Measurements from ENCODE around the gene CCSER1.
"Not testable (repeated sequence)": the region's sequence is repeated elsewhere in the genome, so short reads cannot be mapped to it uniquely, and the experiment has no call there.

The CCSER1 gene

GRCh38 chr4:90889171-90889570, 762.0 kb downstream of the CCSER1 start:
- no peaks in the 10 kb centered on the region for H3K4me1 ChIP-seq (ENCODE audit: control insufficient read depth, insufficient read depth, low read length, poor library complexity, severe bottlenecking)
- no peak overlapping the region for H3K4me3 ChIP-seq (ENCODE audit: extremely low read depth, insufficient read depth, low read length, poor library complexity, severe bottlenecking)
- WGBS, 2 experiments (ENCODE audit: insufficient coverage in 2 of 2): no CpG with 5 or more reads among the region's 2 CpGs
- no peaks in the 10 kb centered on the region for H3K9me3 ChIP-seq (ENCODE audit: control insufficient read depth, low read length)
- no peaks in the 10 kb centered on the region for H3K36me3 ChIP-seq (ENCODE audit: control insufficient read depth, insufficient read depth, low read length)
- H3K27ac ChIP-seq (ENCODE audit: low read depth, low read length, severe bottlenecking): no peak overlapping the region

- not testable (repeated sequence) for H3K4me3 ChIP-seq (ENCODE audit: extremely low read depth, insufficient read depth, low read length, poor library complexity, severe bottlenecking); H3K9me3 ChIP-seq (ENCODE audit: control insufficient read depth, low read length); H3K27ac ChIP-seq (ENCODE audit: low read depth, low read length, severe bottlenecking); H3K36me3 ChIP-seq (ENCODE audit: control insufficient read depth, insufficient read depth, low read length); H3K4me1 ChIP-seq (ENCODE audit: control insufficient read depth, insufficient read depth, low read length, poor library complexity, severe bottlenecking)
- WGBS, 2 experiments (ENCODE audit: insufficient coverage in 2 of 2): 86 to 89% methylated on average over 1 of the region's 1 CpG
These were observed 776.2 kb downstream of the CCSER1 start for GRCh38 chr4:90903413-90903812.

GRCh38 chr4:90904021-90904420, 776.8 kb downstream of the CCSER1 start:
- Histone ChIP-seq H3K36me3 (ENCODE audit: control insufficient read depth, insufficient read depth, low read length) (no peaks in the 10 kb centered on the region), H3K4me3 (ENCODE audit: extremely low read depth, insufficient read depth, low read length, poor library complexity, severe bottlenecking) (no peak overlapping the region), H3K4me1 (ENCODE audit: control insufficient read depth, insufficient read depth, low read length, poor library complexity, severe bottlenecking) (peaks cover 3% of the 10 kb centered on the region), H3K9me3 (ENCODE audit: control insufficient read depth, low read length) (no peaks in the 10 kb centered on the region), H3K27ac (ENCODE audit: low read depth, low read length, severe bottlenecking) (no peak overlapping the region)
- 33% methylated on average over 1 of the region's 1 CpG; no CpG with 5 or more reads in 1 of the 2 experiments for WGBS, 2 experiments (ENCODE audit: insufficient coverage in 2 of 2)

- Histone ChIP-seq H3K36me3 (ENCODE audit: control insufficient read depth, insufficient read depth, low read length) (no peaks in the 10 kb centered on the region), H3K27ac (ENCODE audit: low read depth, low read length, severe bottlenecking) (no peak overlapping the region), H3K4me3 (ENCODE audit: extremely low read depth, insufficient read depth, low read length, poor library complexity, severe bottlenecking) (no peak overlapping the region), H3K4me1 (ENCODE audit: control insufficient read depth, insufficient read depth, low read length, poor library complexity, severe bottlenecking) (peaks cover 3% of the 10 kb centered on the region), H3K9me3 (ENCODE audit: control insufficient read depth, low read length) (no peaks in the 10 kb centered on the region)
- no CpG with 5 or more reads among the region's 3 CpGs for WGBS, 2 experiments (ENCODE audit: insufficient coverage in 2 of 2)
These were observed 779.0 kb downstream of the CCSER1 start for GRCh38 chr4:90906239-90906638.

- H3K27ac ChIP-seq (ENCODE audit: low read depth, low read length, severe bottlenecking); H3K4me1 ChIP-seq (ENCODE audit: control insufficient read depth, insufficient read depth, low read length, poor library complexity, severe bottlenecking); H3K4me3 ChIP-seq (ENCODE audit: extremely low read depth, insufficient read depth, low read length, poor library complexity, severe bottlenecking); H3K36me3 ChIP-seq (ENCODE audit: control insufficient read depth, insufficient read depth, low read length); H3K9me3 ChIP-seq (ENCODE audit: control insufficient read depth, low read length): not testable (repeated sequence)
- WGBS, 2 experiments (ENCODE audit: insufficient coverage in 2 of 2): 86 to 90% methylated on average over 14 to 17 of the region's 17 CpGs
These were observed 784.7 kb downstream of the CCSER1 start for GRCh38 chr4:90911724-90912434.

GRCh38 chr4:90922174-90922573, 795.0 kb downstream of the CCSER1 start:
- H3K27ac ChIP-seq (ENCODE audit: low read depth, low read length, severe bottlenecking): no peak overlapping the region
- H3K4me3 ChIP-seq (ENCODE audit: extremely low read depth, insufficient read depth, low read length, poor library complexity, severe bottlenecking): no peak overlapping the region
- WGBS, 2 experiments (ENCODE audit: insufficient coverage in 2 of 2): no CpG with 5 or more reads among the region's 2 CpGs
- H3K9me3 ChIP-seq (ENCODE audit: control insufficient read depth, low read length): no peaks in the 10 kb centered on the region
- no peaks in the 10 kb centered on the region for H3K36me3 ChIP-seq (ENCODE audit: control insufficient read depth, insufficient read depth, low read length)
- H3K4me1 ChIP-seq (ENCODE audit: control insufficient read depth, insufficient read depth, low read length, poor library complexity, severe bottlenecking): no peaks in the 10 kb centered on the region

- H3K36me3 ChIP-seq (ENCODE audit: control insufficient read depth, insufficient read depth, low read length): no peaks in the 10 kb centered on the region
- H3K9me3 ChIP-seq (ENCODE audit: control insufficient read depth, low read length): no peaks in the 10 kb centered on the region
These were observed 799.8 kb downstream of the CCSER1 start for GRCh38 chr4:90926957-90927356.

GRCh38 chr4:90943311-90943710, 816.1 kb downstream of the CCSER1 start:
- WGBS, 2 experiments (ENCODE audit: insufficient coverage in 2 of 2): 100% methylated on average over 1 of the region's 6 CpGs
- H3K4me1 ChIP-seq (ENCODE audit: control insufficient read depth, insufficient read depth, low read length, poor library complexity, severe bottlenecking): no peaks in the 10 kb centered on the region
- H3K27ac ChIP-seq (ENCODE audit: low read depth, low read length, severe bottlenecking): no peak overlapping the region
- H3K36me3 ChIP-seq (ENCODE audit: control insufficient read depth, insufficient read depth, low read length): no peaks in the 10 kb centered on the region
- H3K9me3 ChIP-seq (ENCODE audit: control insufficient read depth, low read length): no peaks in the 10 kb centered on the region
- no peak overlapping the region for H3K4me3 ChIP-seq (ENCODE audit: extremely low read depth, insufficient read depth, low read length, poor library complexity, severe bottlenecking)

More at GRCh38 chr4:90926957-90927356, 799.8 kb downstream of the CCSER1 start:
- Histone ChIP-seq H3K4me3 (ENCODE audit: extremely low read depth, insufficient read depth, low read length, poor library complexity, severe bottlenecking) (no peak overlapping the region), H3K4me1 (ENCODE audit: control insufficient read depth, insufficient read depth, low read length, poor library complexity, severe bottlenecking) (no peaks in the 10 kb centered on the region), H3K27ac (ENCODE audit: low read depth, low read length, severe bottlenecking) (no peak overlapping the region)

- no peak overlapping the region for H3K27ac ChIP-seq (ENCODE audit: low read depth, low read length, severe bottlenecking)
- H3K4me1 ChIP-seq (ENCODE audit: control insufficient read depth, insufficient read depth, low read length, poor library complexity, severe bottlenecking): peaks cover 9% of the 10 kb centered on the region
- no peak overlapping the region for H3K4me3 ChIP-seq (ENCODE audit: extremely low read depth, insufficient read depth, low read length, poor library complexity, severe bottlenecking)
- no peaks in the 10 kb centered on the region for H3K36me3 ChIP-seq (ENCODE audit: control insufficient read depth, insufficient read depth, low read length)
- 80% methylated on average over 1 of the region's 3 CpGs; no CpG with 5 or more reads in 1 of the 2 experiments for WGBS, 2 experiments (ENCODE audit: insufficient coverage in 2 of 2)
- no peaks in the 10 kb centered on the region for H3K9me3 ChIP-seq (ENCODE audit: control insufficient read depth, low read length)
These were observed 819.8 kb downstream of the CCSER1 start for GRCh38 chr4:90946945-90947344.

- peaks cover 9% of the 10 kb centered on the region for H3K4me1 ChIP-seq (ENCODE audit: control insufficient read depth, insufficient read depth, low read length, poor library complexity, severe bottlenecking)
- peak overlapping the region; percentile 47 for H3K27ac ChIP-seq (ENCODE audit: low read depth, low read length, severe bottlenecking)
- H3K4me3 ChIP-seq (ENCODE audit: extremely low read depth, insufficient read depth, low read length, poor library complexity, severe bottlenecking): no peak overlapping the region
- WGBS, 2 experiments (ENCODE audit: insufficient coverage in 2 of 2): 100% methylated on average over 4 of the region's 7 CpGs; no CpG with 5 or more reads in 1 of the 2 experiments
- no peaks in the 10 kb centered on the region for H3K36me3 ChIP-seq (ENCODE audit: control insufficient read depth, insufficient read depth, low read length)
- no peaks in the 10 kb centered on the region for H3K9me3 ChIP-seq (ENCODE audit: control insufficient read depth, low read length)
These were observed 823.2 kb downstream of the CCSER1 start for GRCh38 chr4:90950385-90950841.

- Histone ChIP-seq H3K9me3 (ENCODE audit: control insufficient read depth, low read length) (no peaks in the 10 kb centered on the region), H3K4me1 (ENCODE audit: control insufficient read depth, insufficient read depth, low read length, poor library complexity, severe bottlenecking) (peaks cover 9% of the 10 kb centered on the region), H3K4me3 (ENCODE audit: extremely low read depth, insufficient read depth, low read length, poor library complexity, severe bottlenecking) (no peak overlapping the region), H3K36me3 (ENCODE audit: control insufficient read depth, insufficient read depth, low read length) (no peaks in the 10 kb centered on the region), H3K27ac (ENCODE audit: low read depth, low read length, severe bottlenecking) (peak overlapping the region; percentile 47)
- WGBS, 2 experiments (ENCODE audit: insufficient coverage in 2 of 2): no CpG with 5 or more reads among the region's 2 CpGs
These were observed 823.8 kb downstream of the CCSER1 start for GRCh38 chr4:90951037-90951436.

All from mesodermal cell (in vitro differentiated cells).